K562 (cell line): ENCODE data around the gene SPATA12. TPM values are rescaled to one million over a fixed set of nuclear protein-coding genes. Genes with fewer than 3 reads are reported as not detected.

Experiments
- ATAC-seq: fragments of 200-7000 bp; cut with Tn5 transposase; 3 replicates; pipeline ENCODE4 v1.9.1; 2020; ENCODE audit warnings: moderate library complexity
- Bru-seq: library from RNA; stranded (reverse); fragments of 400-500 nt; gene quantifications from one replicate; lab custom pipeline; 2021; lab: Mats Ljungman, UMichigan
- BruChase-seq, 2 experiments: library from RNA; stranded (reverse); fragments of 400-500 nt; gene quantifications; one replicate each; lab custom pipeline; 2021; lab: Mats Ljungman, UMichigan
- BruUV-seq: library from RNA; stranded (reverse); fragments of 400-500 nt; replicated peaks from 2 replicates; lab custom pipeline; 2021; lab: Mats Ljungman, UMichigan
- CTCF ChIA-PET: fragments of 300-600 bp; formaldehyde crosslinking; extraction: SDS; loops from one replicate; lab custom pipeline; 2021; ENCODE audit warnings: low intra/inter-chr PET ratio; lab: Yijun Ruan, JAX
- POLR2A ChIA-PET: fragments of 300-600, 350-650 bp; sonication (Branson Sonifier 250); formaldehyde crosslinking; extraction: SDS; loops from one replicate; lab custom pipeline; 2021; ENCODE audit warnings: antibody characterized with exemption, inconsistent platforms; lab: Yijun Ruan, JAX
- DNase-seq, 4 experiments: peaks; one replicate each; pipeline versions ENCODE4 v3.0.0 to v3.0.0-alpha.2; 2011 to 2018; ENCODE audit warnings: low spot score in 3 of 4, mixed read lengths in 3 of 4; ENCODE audit errors: extremely low read depth in 1 of 4
- FAIRE-seq: peaks from 2 replicates; lab custom pipeline; 2011; peaks lifted over from hg19 to GRCh38; lab: Jason Lieb, UNC
- H2AFZ ChIP-seq: 2 replicates; pipeline ENCODE4 v1.6.0; 2011; ENCODE audit warnings: low read depth, low read length, control low read depth, inconsistent platforms
- H3K27ac ChIP-seq: fragments of 200-600 bp; 3 replicates; pipeline ENCODE4 v1.8.0; 2011; ENCODE audit warnings: low read depth, mild to moderate bottlenecking, control low read depth, inconsistent platforms, low read length, moderate library complexity, mixed read lengths; ENCODE audit errors: extremely low read depth
- H3K27me3 ChIP-seq, 2 experiments: fragments of 300-600 bp in 1 of 2; 2 replicates in 1 of 2; 3 replicates in 1 of 2; pipeline versions ENCODE4 v1.6.0 to v1.8.0; 2011; ENCODE audit warnings: inconsistent platforms in 2 of 2, low read length in 2 of 2, mild to moderate bottlenecking in 1 of 2, mixed read lengths in 1 of 2, moderate library complexity in 1 of 2; ENCODE audit not compliant: control insufficient read depth in 2 of 2, insufficient read depth in 2 of 2
- H3K36me3 ChIP-seq: fragments of 300-600 bp; 3 replicates; pipeline ENCODE4 v1.8.0; 2011; ENCODE audit warnings: mild to moderate bottlenecking, low read length, inconsistent platforms; ENCODE audit not compliant: control insufficient read depth, insufficient read depth
- H3K4me1 ChIP-seq, 2 experiments: fragments of 200-600 bp in 1 of 2; replicated peaks in 1 of 2; 2 replicates in 1 of 2; 3 replicates in 1 of 2; pipeline versions ENCODE4 v1.5.1 to v1.8.0; 2011; ENCODE audit warnings: inconsistent platforms in 2 of 2, low read length in 2 of 2, mild to moderate bottlenecking in 1 of 2, mixed read lengths in 1 of 2, moderate library complexity in 1 of 2; ENCODE audit not compliant: control insufficient read depth in 2 of 2, insufficient read depth in 2 of 2
- H3K4me2 ChIP-seq: 2 replicates; pipeline ENCODE4 v1.6.1; 2011; ENCODE audit warnings: low read length, control low read depth, inconsistent platforms, mixed read lengths; ENCODE audit not compliant: insufficient read depth
- H3K4me3 ChIP-seq: fragments of 200-600 bp; sonication (generic), shearing (Covaris generic); 2 replicates; pipeline ENCODE4 v1.5.1; 2016; ENCODE audit warnings: control low read depth, inconsistent platforms
- H3K79me2 ChIP-seq: fragments of 200-600 bp; 3 replicates; pipeline ENCODE4 v1.8.0; 2011; ENCODE audit warnings: low read length, inconsistent platforms; ENCODE audit not compliant: control insufficient read depth, insufficient read depth
- H3K9ac ChIP-seq, 2 experiments: 2 replicates each; pipeline versions ENCODE4 v1.6.0 to v1.6.1; 2011; ENCODE audit warnings: low read depth in 2 of 2, low read length in 2 of 2, control low read depth in 1 of 2, inconsistent platforms in 1 of 2, mild to moderate bottlenecking in 1 of 2, mixed read lengths in 1 of 2; ENCODE audit not compliant: insufficient read depth in 1 of 2
- H3K9me1 ChIP-seq: one replicate; pipeline ENCODE4 v1.6.0; 2011; ENCODE audit warnings: inconsistent platforms, mild to moderate bottlenecking, low read length, moderate library complexity; ENCODE audit not compliant: control insufficient read depth, insufficient read depth
- H3K9me3 ChIP-seq: replicated peaks from 2 replicates; pipeline ENCODE4 v1.5.1; 2011; ENCODE audit warnings: low read depth, low read length, inconsistent platforms; ENCODE audit not compliant: control insufficient read depth, insufficient read depth
- H4K20me1 ChIP-seq: replicated peaks from 2 replicates; pipeline ENCODE4 v1.6.1; 2011; ENCODE audit warnings: low read length, inconsistent platforms, mixed read lengths; ENCODE audit not compliant: control insufficient read depth, insufficient read depth
- DDX20 ChIP-seq: fragments of 450-650 bp; IDR thresholded peaks from 2 replicates; pipeline ENCODE4 v1.6.1; 2016; ENCODE audit warnings: missing genetic modification characterization, low read depth, mild to moderate bottlenecking, missing compliant biosample characterization, moderate library complexity
- FOXP1 ChIP-seq: sonication (generic); formaldehyde crosslinking; IDR thresholded peaks from 2 replicates; pipeline ENCODE4 v1.8.0; 2022; ENCODE audit warnings: mild to moderate bottlenecking, missing genetic modification reagents
- JUN ChIP-seq, 2 experiments: sonication (generic) in 1 of 2; formaldehyde crosslinking in 1 of 2; IDR thresholded peaks; 2 replicates each; pipeline versions ENCODE4 v1.6.1 to v1.8.0; 2012 to 2022; ENCODE audit warnings: borderline replicate concordance in 2 of 2, mild to moderate bottlenecking in 2 of 2, improper control_type of control experiment in 1 of 2, low read depth in 1 of 2, low read length in 1 of 2, missing genetic modification reagents in 1 of 2
- JUND ChIP-seq, 2 experiments: IDR thresholded peaks; 2 replicates in 1 of 2; 3 replicates in 1 of 2; pipeline ENCODE4 v1.6.1; 2011; ENCODE audit warnings: borderline replicate concordance in 2 of 2, low read depth in 2 of 2, low read length in 2 of 2, improper control_type of control experiment in 1 of 2, missing biosample characterization in 1 of 2, missing genetic modification characterization in 1 of 2, missing genetic modification reagents in 1 of 2
- U2AF2 ChIP-seq: fragments of 200-400 bp; formaldehyde crosslinking; optimal IDR thresholded peaks from 2 replicates; pipeline ENCODE3; 2017; ENCODE audit warnings: low read depth, mild to moderate bottlenecking, low read length
- WGBS: fragments of 100-300 bp; shearing (Covaris generic); methylation state at CpG from one replicate; pipeline ENCODE4 v1.1.6; 2016; ENCODE audit warnings: low coverage, mixed read lengths; ENCODE audit not compliant: insufficient coverage; ENCODE audit errors: missing lambda C conversion rate; 5-methylcytosine and 5-hydroxymethylcytosine counted together
- in situ Hi-C: fragments of 300-500 bp; cut with MboI; formaldehyde crosslinking; loops from 4 replicates; pipeline ENCODE4 v1.15.0; 2018; ENCODE audit warnings: inconsistent platforms, mixed read lengths
- intact Hi-C: fragments of 100-400 bp; cut with micrococcal nuclease; formaldehyde crosslinking; loops from 2 replicates; pipeline ENCODE4 v1.14.2; 2022
- long read RNA-seq, 3 experiments: library from polyadenylated mRNA in 2 of 3; library from RNA in 1 of 3; unstranded in 2 of 3; stranded (forward) in 1 of 3; transcript quantifications; one replicate each; pipeline ENCODE4 v2.0.0, GENCODE V29; 2019 to 2022
- polyA minus RNA-seq, 3 experiments: library from RNA; depleted of rRNA, polyadenylated mRNA; stranded (reverse); fragments of >200 nt; gene quantifications; 2 replicates each; pipeline ENCODE4 v1.2.3, GENCODE V29; 2011
- polyA plus RNA-seq, 8 experiments: library from polyadenylated mRNA; depleted of rRNA in 4 of 8; stranded (reverse) in 5 of 8; unstranded in 3 of 8; fragments of >200 nt; fragmentation: Nextera tagmentation in 2 of 8; fragmentation: Illumina TruSeq in 1 of 8; extraction: Ambion mirVana in 2 of 8; extraction: Trizol in 1 of 8; gene quantifications; 2 replicates each; pipeline versions ENCODE4 v1.2.1 to v1.2.3, GENCODE V29; 2011 to 2014; ENCODE audit warnings: inconsistent platforms in 1 of 8, missing spikeins in 1 of 8
- total RNA-seq, 7 experiments: library from RNA; depleted of rRNA in 6 of 7; stranded (reverse); fragments of >200 nt in 6 of 7; fragmentation: Illumina TruSeq in 2 of 7; extraction: Trizol in 2 of 7; gene quantifications; 2 replicates each; pipeline versions ENCODE4 v1.2.1 to v1.2.3, GENCODE V29; 2011 to 2021; ENCODE audit warnings: low replicate concordance in 1 of 7
- TF ChIP-seq, protein P1 (sequence below): fragments of 250-450 bp; sonication (Bioruptor Pico); IDR thresholded peaks from 2 replicates; pipeline ENCODE4 v1.8.0; 2021; ENCODE audit warnings: moderate library complexity, mild to moderate bottlenecking, inconsistent platforms
- TF ChIP-seq, protein P2 (sequence below): sonication (generic); formaldehyde crosslinking; IDR thresholded peaks from 2 replicates; pipeline ENCODE4 v1.5.0; 2020; ENCODE audit warnings: missing genetic modification reagents
- TF ChIP-seq, protein P3 (sequence below): IDR thresholded peaks from 2 replicates; pipeline ENCODE4 v1.6.1; 2011; ENCODE audit not compliant: insufficient read length; ENCODE audit errors: extremely low read depth
- TF ChIP-seq, protein P4 (sequence below), 2 experiments: fragments of 450-650 bp in 1 of 2; sonication (generic) in 1 of 2; formaldehyde crosslinking in 1 of 2; IDR thresholded peaks in 1 of 2; conservative IDR thresholded peaks in 1 of 2; 2 replicates each; pipeline versions ENCODE4 v1.6.1 to v1.8.1; 2016 to 2023; ENCODE audit warnings: mild to moderate bottlenecking in 2 of 2, moderate library complexity in 2 of 2, inconsistent platforms in 1 of 2, missing genetic modification reagents in 1 of 2

Gene SPATA12, protein sequence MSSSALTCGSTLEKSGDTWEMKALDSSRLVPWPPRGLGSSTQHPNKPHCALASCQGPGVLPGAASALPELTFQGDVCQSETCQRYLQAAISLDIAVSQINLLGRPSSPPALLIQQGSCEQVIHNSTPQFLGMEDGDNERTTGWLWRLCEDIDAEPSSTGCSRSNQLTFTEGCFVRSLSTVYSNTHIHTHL
- total RNA-seq (2011; cell fraction: chromatin; rRNA removed; ENCODE audit: low replicate concordance), result not detected in 2 replicates
- total RNA-seq (2011; cell fraction: nucleolus; rRNA removed), result not detected in 2 replicates
- total RNA-seq (2011; cell fraction: nucleoplasm; rRNA removed), result not detected in 2 replicates
- total RNA-seq (2014; rRNA removed), result not detected in 2 replicates
- not detected in 2 replicates for total RNA-seq (2014; rRNA removed; fragmentation: Illumina TruSeq; extraction: Trizol)
- not detected in 2 replicates for total RNA-seq (2015; rRNA removed; fragmentation: Illumina TruSeq; extraction: Trizol)
- total RNA-seq (2021), result not detected in 2 replicates
- not detected in 2 replicates for polyA plus RNA-seq (2011; rRNA removed)
- not detected in 2 replicates for polyA plus RNA-seq (2011; cell fraction: cytosol; rRNA removed)
- polyA plus RNA-seq (2011; cell fraction: nucleus; rRNA removed), result not detected in 2 replicates
- polyA plus RNA-seq (2012), result not detected in 2 replicates
- polyA plus RNA-seq (2014; fragmentation: Illumina TruSeq; extraction: Trizol), result not detected in 2 replicates
- polyA plus RNA-seq (2014; fragmentation: Nextera tagmentation; extraction: Ambion mirVana), result not detected
- polyA plus RNA-seq (2014; rRNA removed), result not detected in 2 replicates
- not detected in 2 replicates for polyA minus RNA-seq (2011; rRNA and poly(A)+ RNA removed)
- polyA minus RNA-seq (2011; cell fraction: cytosol; rRNA and poly(A)+ RNA removed), result not detected in 2 replicates
- not detected in 2 replicates for polyA minus RNA-seq (2011; cell fraction: nucleus; rRNA and poly(A)+ RNA removed)
- not detected for Bru-seq, nascent RNA
- not detected for BruChase-seq, experiment 1, labeled RNA remaining after a 2-hour chase
- not detected for BruChase-seq, experiment 2, labeled RNA remaining after a 6-hour chase
- long read RNA-seq, experiment 1, result 0 reads
- long read RNA-seq, experiment 2, result 0 reads
- long read RNA-seq, experiment 3, result 0 reads

DNA sequence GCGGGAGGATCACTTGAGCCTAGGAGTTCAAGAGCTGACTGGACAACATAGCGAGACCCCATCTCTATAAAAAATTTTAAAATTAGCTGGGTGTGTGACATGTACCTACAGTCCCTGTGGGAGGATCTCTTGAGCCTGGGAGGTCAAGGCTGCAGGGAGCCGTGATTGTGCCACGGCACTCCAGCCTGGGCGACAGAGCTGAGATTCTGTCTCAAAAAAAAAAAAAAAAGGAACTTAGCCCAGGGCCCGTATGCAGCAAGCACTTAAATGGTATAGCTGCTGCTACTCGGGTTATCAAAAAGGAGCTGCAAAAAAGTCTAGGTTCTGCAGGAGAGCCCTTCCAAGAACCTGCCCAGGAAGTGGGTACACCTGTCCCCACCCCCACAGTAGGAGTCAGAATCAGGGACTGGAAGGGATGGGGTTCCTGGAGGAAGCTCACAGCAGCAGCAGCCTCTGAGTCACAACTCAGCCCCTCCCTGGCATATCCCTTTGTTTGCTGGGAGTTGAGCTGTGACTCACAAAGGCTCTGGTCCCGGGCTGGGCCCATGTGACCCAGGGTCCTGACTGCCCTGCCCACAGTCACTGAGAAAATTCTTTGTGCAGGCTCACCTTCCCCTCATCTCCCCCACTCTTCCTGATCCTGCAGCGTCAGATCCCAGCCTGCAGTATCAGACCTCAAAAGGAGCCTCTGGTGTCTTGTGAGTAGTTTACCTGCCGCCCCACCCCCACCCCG lies at the start of gene SPATA12:
Gene SPATA12 (plus strand): TSS at position 576 of the 733 bp plus-strand sequence. CDS start 13,031 bp downstream, outside the sequence.
- Histone ChIP-seq H3K9ac (peak within 1 kb of the TSS in 1 of 2 experiments; percentile 52; a peak in 1 of 4 replicates), H3K79me2 (no peaks in the 10 kb centered on the region), H3K4me2 (no peak within 1 kb of the TSS), H4K20me1 (no peaks in the 10 kb centered on the region), H3K36me3 (no peaks in the 10 kb centered on the region), H2AFZ (no peak within 1 kb of the TSS), H3K9me1 (no peaks in the 10 kb centered on the region), H3K27me3 (no peaks in the 10 kb centered on the region), H3K4me3 (no peak within 1 kb of the TSS), H3K9me3 (no peaks in the 10 kb centered on the region), H3K27ac (no peak within 1 kb of the TSS), H3K4me1 (peaks cover 0 to 7% of the 10 kb centered on the region in 2 experiments; a peak in 2 of 5 replicates)
- ATAC-seq (peak; percentile 70), DNase-seq (peak; percentile 38 to 59 (median 49)), FAIRE-seq (peak; percentile 37)
- ChIA-PET CTCF (interaction anchor here (0.6 kb wide), 1 partner anchor 1196 kb away, joined by 3 read pairs; no protein-coding TSS in a partner anchor), POLR2A (interaction anchor here (1.0 kb wide), 1 partner anchor 51 kb away, joined by 6 read pairs; no protein-coding TSS in a partner anchor)
- BruUV-seq, result no TSS peak
- intact Hi-C loops (no loop called here), in situ Hi-C loops (no loop called here)
- 52% methylated on average over 6 of the region's 11 CpGs for WGBS
- TF ChIP-seq, protein P1, sequence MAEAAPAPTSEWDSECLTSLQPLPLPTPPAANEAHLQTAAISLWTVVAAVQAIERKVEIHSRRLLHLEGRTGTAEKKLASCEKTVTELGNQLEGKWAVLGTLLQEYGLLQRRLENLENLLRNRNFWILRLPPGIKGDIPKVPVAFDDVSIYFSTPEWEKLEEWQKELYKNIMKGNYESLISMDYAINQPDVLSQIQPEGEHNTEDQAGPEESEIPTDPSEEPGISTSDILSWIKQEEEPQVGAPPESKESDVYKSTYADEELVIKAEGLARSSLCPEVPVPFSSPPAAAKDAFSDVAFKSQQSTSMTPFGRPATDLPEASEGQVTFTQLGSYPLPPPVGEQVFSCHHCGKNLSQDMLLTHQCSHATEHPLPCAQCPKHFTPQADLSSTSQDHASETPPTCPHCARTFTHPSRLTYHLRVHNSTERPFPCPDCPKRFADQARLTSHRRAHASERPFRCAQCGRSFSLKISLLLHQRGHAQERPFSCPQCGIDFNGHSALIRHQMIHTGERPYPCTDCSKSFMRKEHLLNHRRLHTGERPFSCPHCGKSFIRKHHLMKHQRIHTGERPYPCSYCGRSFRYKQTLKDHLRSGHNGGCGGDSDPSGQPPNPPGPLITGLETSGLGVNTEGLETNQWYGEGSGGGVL (CRISPR knock-in tag), result no peak
- TF ChIP-seq U2AF2, result no peak
- TF ChIP-seq JUND (IDR thresholded peaks at IDR 0.05; ENCODE audit: borderline replicate concordance, low read depth, low read length), result peak; percentile 80
- peak; percentile 59; the same call in 1 of the 3 replicates for TF ChIP-seq JUND (tag; IDR thresholded peaks at IDR 0.05; ENCODE audit: borderline replicate concordance, low read depth, low read length)
- TF ChIP-seq, protein P2, sequence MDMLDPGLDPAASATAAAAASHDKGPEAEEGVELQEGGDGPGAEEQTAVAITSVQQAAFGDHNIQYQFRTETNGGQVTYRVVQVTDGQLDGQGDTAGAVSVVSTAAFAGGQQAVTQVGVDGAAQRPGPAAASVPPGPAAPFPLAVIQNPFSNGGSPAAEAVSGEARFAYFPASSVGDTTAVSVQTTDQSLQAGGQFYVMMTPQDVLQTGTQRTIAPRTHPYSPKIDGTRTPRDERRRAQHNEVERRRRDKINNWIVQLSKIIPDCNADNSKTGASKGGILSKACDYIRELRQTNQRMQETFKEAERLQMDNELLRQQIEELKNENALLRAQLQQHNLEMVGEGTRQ (CRISPR knock-in tag), result peak; percentile 70
- TF ChIP-seq DDX20 (tag), result no peak
- TF ChIP-seq JUN (IDR thresholded peaks at IDR 0.05; ENCODE audit: borderline replicate concordance, low read depth, low read length), result peak; percentile 76; the same call in 1 of the 2 replicates
- TF ChIP-seq JUN (CRISPR knock-in tag; IDR thresholded peaks at IDR 0.05; ENCODE audit: borderline replicate concordance), result no peak
- TF ChIP-seq, protein P3, sequence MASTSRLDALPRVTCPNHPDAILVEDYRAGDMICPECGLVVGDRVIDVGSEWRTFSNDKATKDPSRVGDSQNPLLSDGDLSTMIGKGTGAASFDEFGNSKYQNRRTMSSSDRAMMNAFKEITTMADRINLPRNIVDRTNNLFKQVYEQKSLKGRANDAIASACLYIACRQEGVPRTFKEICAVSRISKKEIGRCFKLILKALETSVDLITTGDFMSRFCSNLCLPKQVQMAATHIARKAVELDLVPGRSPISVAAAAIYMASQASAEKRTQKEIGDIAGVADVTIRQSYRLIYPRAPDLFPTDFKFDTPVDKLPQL, result no peak
- TF ChIP-seq, protein P4, sequence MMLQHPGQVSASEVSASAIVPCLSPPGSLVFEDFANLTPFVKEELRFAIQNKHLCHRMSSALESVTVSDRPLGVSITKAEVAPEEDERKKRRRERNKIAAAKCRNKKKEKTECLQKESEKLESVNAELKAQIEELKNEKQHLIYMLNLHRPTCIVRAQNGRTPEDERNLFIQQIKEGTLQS (IDR thresholded peaks at IDR 0.05), result peak; percentile 48
- TF ChIP-seq, protein P4 (CRISPR knock-in tag; conservative IDR thresholded peaks at IDR 0.05), result no peak
- TF ChIP-seq FOXP1 (CRISPR knock-in tag), result no peak
